Measurements from ENCODE around the gene NABP1. TPM values are rescaled to one million over a fixed set of nuclear protein-coding genes. Genes with fewer than 3 reads are reported as not detected.

NABP1 gene
- total RNA-seq, 6 experiments from 2014 or later = 5.2 to 28.2 (median 20.7) TPM

- ATAC-seq = peak in 3 of 4 donors; percentile 26 to 61 (median 46)
- no peaks in the 10 kb centered on the region for H3K9me3 ChIP-seq
- no peaks in the 10 kb centered on the region for H3K4me1 ChIP-seq
- WGBS (ENCODE audit: insufficient coverage, low coverage, low lambda C conversion rate, missing lambda C conversion rate) = 43% methylated on average over 3 of the region's 3 CpGs
- no peak overlapping the region for H3K27ac ChIP-seq
- H3K27me3 ChIP-seq = no peaks in the 10 kb centered on the region
- H3K4me3 ChIP-seq = no peak overlapping the region
- intact Hi-C loops (cut with DNase I) = no loop called here
- no peak for DNase-seq
- TF ChIP-seq CTCF (IDR thresholded peaks at IDR 0.05) = no peak
- no peak for TF ChIP-seq POLR2A (IDR thresholded peaks at IDR 0.05)
- H3K36me3 ChIP-seq = no peaks in the 10 kb centered on the region
These were observed 11.2 kb upstream of the NABP1 start for GRCh38 chr2:191666732-191667131.

DNA sequence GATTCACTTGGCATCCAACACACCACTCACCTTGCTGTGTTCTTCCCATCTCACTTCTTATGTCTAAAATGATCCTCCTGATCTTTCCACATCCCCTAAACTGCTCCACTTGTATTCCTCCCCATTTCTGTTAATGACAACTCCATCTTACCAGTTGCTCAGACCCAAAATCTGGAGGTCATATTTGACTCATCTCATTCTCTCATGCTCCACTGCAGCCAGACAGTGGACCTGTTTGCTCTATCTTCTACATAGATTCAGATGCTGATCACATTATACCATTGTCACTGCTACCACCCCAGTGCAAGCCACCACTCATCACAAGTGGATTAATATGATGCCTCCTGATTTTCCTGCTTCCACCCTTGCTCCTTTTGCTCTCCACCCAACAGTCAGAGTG lies 7.9 kb upstream of the NABP1 start:
- Histone ChIP-seq H3K4me1 (no peaks in the 10 kb centered on the region), H3K9me3 (no peaks in the 10 kb centered on the region), H3K27me3 (no peaks in the 10 kb centered on the region), H3K4me3 (no peak overlapping the region), H3K36me3 (no peaks in the 10 kb centered on the region), H3K27ac (no peak overlapping the region)
- no peak for DNase-seq
- intact Hi-C loops (cut with DNase I) = no loop called here
- TF ChIP-seq POLR2A (IDR thresholded peaks at IDR 0.05) (no peak), CTCF (IDR thresholded peaks at IDR 0.05) (no peak)
- no peak for ATAC-seq

GRCh38 chr2:191670787-191671186 lies 7.1 kb upstream of the NABP1 start:
- no peak for DNase-seq
- H3K27ac ChIP-seq = no peak overlapping the region
- no peaks in the 10 kb centered on the region for H3K9me3 ChIP-seq
- no peak for ATAC-seq
- H3K27me3 ChIP-seq = no peaks in the 10 kb centered on the region
- no peak for TF ChIP-seq POLR2A (IDR thresholded peaks at IDR 0.05)
- no peak for TF ChIP-seq CTCF (IDR thresholded peaks at IDR 0.05)
- no peaks in the 10 kb centered on the region for H3K4me1 ChIP-seq
- H3K36me3 ChIP-seq = no peaks in the 10 kb centered on the region
- intact Hi-C loops (cut with DNase I) = no loop called here
- no peak overlapping the region for H3K4me3 ChIP-seq

- intact Hi-C loops (cut with DNase I) = no loop called here
- H3K27ac ChIP-seq = peak overlapping the region; percentile 7 to 98 (median 97)
- H3K27me3 ChIP-seq = no peaks in the 10 kb centered on the region
- no peaks in the 10 kb centered on the region for H3K9me3 ChIP-seq
- peaks cover 0 to 6% (median 0%) of the 10 kb centered on the region in 4 donors for H3K4me1 ChIP-seq
- no peaks in the 10 kb centered on the region for H3K36me3 ChIP-seq
- TF ChIP-seq POLR2A (IDR thresholded peaks at IDR 0.05) (no peak), CTCF (IDR thresholded peaks at IDR 0.05) (no peak)
- 40% methylated on average over 3 of the region's 3 CpGs for WGBS (ENCODE audit: insufficient coverage, low coverage, low lambda C conversion rate, missing lambda C conversion rate)
- ATAC-seq (no peak), DNase-seq (peak in 2 of 3 donors; percentile 31 to 58)
- no peak overlapping the region for H3K4me3 ChIP-seq
These were observed 1.9 kb upstream of the NABP1 start for GRCh38 chr2:191675807-191676721.

Data from right lobe of liver (tissue), 6 donors.